Stimulated activated CD8-positive, alpha-beta memory T cell treated with anti-CD3 and anti-CD28 coated beads, Interleukin-12 subunit alpha, Interleukin-12 subunit beta, amount 100 ng/mL, for 24 hours (primary cell): ENCODE results near the gene ARL2.
A peak's percentile ranks its signal among the peaks of the same experiment; 100 is the strongest.
"Not testable (repeated sequence)": the region's sequence is repeated elsewhere in the genome, so short reads cannot be mapped to it uniquely, and the experiment has no call there.

Source experiments
- DNase-seq: peaks from one replicate; pipeline ENCODE4 v3.0.0-alpha.2; 2020; ENCODE audit errors: extremely low read depth

ARL2 gene

DNA sequence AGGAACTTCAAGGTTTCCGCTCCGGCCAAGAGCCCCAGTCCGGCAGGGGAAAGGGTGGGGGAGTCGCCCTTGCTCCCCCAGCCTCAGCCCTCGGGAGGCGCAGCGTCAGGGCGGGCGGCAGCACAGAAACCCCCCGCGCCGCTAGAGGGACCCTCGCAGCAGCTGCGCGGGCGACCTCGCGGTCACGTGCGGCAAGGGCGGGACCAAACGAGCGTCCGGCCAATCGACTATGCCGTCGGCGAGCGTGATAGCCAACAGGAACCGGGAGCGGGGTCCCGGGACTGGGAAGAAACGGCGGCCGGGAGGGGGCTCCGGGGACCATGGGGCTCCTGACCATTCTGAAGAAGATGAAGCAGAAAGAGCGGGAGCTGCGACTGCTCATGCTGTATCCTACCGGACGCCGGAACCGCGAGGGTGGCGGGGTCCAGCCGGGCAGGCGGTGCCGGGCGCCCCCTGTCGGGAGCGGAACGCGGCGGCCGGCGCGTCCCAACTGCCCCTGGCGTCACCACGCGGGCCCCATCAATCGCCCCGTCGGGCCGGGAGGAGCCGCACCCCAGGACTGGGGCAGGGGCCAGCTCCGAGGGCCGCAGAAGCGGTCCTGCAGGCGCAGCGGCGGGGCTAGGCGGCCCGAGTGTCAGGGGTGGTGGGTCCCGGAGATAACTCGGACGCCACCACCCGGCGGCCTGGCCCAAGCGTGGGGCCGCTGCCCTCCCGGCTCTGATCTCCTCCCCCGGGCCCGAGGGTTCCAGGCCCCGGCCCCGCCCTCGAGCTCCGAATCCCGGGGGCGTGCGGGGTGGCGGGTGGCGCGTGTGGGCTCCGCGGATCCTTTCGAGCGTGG lies at the start of gene ARL2:
ARL2 (plus strand) TSS at position 273 of the 838 bp plus-strand sequence; CDS start at position 321, 48 bp downstream.
- peak; percentile 69 for DNase-seq

DNA sequence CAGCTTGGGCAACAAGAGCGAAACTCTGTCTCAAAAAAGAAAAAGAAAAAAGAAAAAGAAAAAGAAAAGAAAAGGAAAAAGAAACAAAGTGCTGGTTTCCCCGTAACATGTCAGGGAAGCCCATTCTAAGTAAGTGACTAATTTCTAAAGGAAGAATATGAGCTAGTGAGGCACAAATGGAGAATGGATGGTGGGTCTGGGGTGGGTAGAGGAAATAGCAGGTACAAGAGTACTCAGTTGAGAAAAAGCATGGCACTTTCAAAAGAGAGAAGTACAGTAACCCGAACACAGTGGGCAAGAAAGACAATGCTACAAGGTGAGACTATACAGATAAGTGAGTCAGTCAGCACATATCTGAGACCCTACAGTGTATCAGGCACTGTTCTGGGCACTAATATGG lies 46.6 kb upstream of the ARL2 start:
- no peak for DNase-seq

DNA sequence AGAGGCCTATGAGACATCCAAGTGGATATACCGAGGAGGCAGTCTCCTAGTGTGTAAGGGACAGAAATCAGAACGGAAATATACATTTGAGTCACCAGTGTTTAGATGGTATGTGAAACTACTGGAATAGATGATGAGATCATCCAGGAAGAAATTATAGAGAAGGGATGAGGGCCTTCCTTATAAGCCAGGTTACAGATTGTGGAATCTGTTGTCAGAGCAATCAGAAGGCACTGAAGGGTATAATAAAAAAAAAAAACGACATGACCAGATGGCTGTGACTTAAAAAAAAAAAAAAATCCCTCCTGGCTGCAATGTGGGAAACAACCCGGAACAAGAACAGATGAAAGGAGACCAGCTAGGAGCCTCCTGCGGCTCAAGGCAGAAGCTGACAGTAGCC lies 44.8 kb upstream of the ARL2 start:
- DNase-seq, result no peak

DNA sequence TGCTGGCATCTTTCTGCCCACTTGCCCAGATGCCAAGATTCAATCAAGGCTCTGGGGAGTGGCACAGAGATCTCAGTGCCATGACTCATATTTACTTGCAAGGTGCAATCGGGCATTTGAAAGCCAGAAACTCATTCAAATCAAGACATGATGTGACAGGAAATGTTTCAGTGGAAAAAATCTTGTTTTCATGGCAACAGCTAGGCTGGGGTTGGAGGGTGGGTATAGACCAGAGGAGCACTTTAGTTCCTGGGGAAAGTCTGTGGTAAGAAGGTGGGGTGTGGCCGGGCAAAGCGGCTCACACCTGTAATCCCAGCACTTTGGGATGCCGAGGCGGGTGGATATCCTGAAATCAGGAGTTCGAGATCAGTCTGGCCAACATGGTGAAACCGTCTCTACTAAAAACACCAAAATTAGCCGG lies 43.2 kb upstream of the ARL2 start:
- no peak for DNase-seq

DNA sequence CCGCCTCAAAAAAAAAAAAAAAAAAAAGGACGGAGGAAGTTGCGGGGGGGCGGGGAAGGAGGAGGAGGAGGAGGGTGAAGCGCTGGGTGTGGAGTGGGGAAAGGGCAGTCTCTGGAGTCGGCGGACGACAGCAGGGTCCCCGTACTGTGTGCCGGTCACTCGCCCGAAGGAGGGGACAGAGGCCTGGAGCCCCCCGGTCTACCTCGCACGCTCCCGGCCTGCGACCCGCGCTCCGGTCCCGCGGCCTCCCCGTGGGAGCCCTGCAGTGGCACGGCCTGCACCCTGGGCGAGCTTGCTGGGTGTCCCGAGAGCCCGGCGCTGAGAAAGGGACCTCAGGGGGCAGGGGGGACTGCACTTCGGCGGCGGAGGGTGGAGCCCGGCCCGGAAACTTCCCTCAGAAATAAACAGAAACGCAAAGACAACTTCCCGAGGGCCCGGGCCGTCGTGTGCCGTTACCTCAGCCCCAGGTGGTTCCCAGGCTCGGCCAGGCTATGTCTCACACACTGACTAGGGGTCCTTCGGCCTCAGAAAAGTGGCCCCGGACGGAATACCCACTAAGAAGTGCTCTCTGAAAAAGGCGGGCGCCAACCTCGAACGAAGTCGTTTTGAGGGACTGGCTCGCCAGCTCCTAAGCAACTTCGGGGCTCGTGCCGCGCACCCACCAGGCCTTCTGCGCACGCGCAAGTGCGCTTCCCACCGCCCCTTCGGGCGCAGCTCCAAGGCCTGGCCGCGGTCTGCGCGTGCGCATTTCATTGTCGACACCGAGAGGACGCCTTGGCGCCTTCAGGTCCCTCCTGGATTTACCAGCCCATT lies 42.3 kb upstream of the ARL2 start, which contains the start of gene MAJIN:
MAJIN (minus strand) TSS at position 688 of the 813 bp plus-strand sequence. CDS start 12,703 bp downstream, outside the sequence.
- DNase-seq, result peak; percentile 70

DNA sequence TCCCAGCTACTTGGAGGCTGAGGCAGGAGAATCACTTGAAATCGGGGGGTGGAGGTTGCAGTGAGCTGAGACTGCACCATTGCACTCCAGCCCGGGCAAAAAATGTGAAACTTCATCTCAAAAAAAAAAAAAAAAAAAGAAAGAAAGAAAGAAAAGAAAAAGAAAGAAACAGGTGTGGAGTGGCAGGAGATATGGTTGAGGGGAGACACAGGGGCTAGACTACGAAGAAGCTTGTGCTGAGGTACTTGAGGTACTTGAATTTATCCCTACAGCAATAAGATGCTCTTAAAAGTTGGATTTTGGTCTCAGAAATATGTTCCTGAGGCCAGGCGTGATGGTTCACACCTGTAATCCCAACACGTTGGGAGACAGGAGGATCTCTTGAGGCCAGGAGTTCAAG lies 39.8 kb upstream of the ARL2 start:
- DNase-seq, result no peak

DNA sequence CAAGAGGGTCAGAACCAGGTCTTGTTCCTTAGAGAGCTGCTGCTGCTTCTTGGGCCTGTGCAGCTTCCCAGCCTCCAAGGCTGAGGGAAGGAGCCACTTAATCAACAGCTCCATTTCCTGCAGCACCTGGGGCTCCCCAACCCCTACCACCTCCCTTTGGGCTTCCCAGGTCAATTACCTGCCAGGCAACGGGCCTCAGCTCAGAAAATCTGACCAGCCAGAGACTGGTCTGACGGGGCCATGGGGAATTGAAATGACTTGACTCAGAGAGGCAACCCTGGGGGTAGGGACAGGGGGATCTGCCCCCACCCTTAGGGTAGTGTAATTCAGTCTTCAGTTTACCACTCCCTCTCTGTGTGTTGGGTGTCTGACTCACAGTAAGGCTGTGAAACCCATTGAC lies 37.3 kb upstream of the ARL2 start:
- no peak for DNase-seq

DNA sequence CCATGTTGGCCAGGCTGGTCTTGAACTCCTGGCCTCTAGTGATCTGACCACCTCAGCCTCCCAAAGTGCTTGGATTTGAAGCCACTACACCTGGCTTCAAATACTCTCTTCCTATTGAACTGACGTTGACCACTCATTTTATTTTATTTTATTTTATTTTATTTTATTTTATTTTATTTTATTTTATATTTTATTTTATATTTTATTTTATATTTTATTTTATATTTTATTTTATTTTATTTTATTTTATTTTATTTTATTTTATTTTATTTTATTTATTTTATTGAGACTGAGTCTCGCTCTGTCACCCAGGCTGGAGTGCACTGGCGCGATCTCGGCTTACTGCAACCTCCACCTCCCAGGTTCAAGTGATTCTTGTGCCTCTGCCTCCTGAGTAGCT lies 30.6 kb upstream of the ARL2 start:
- DNase-seq, result not testable (repeated sequence)

DNA sequence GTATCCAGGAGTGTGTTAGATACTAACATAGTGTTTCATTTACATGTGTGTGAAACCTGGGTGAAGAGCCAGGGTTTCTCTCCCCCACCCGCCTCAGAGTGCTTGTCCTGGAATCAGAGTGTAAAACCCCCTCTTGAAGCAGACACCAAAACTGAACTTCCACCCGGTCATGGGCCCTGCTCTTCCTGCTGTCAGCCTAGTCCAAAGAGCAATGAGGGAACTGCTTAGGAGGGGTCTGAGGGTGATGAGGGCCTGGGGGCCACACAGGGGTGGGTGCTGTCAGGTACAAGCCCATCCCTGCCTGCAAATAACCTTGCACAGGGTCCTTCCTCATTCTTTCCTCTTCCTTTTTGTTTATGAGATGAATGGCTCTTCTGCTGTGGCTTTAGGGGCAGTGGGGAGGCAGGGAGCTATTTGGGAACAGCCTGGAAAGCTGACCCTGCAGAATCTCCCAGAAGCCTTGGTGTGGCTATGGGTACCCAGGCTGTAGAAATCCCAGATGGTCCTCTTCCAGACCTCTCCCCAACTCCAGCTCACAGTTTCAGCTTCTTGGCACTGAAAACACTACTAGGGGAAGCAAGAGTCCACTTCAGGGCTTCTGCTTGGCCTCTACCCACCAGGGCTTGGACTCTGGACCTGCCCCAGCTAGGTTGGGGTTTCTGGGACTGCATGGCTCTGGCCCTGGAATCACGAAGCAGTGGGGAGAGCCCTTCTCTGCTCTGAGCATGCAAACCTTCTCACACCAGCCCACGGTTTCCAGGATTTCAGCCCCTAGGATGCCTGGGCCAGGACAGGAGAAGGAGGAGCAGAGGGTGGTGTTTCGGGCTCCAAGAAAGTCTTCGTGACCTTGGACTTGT lies 25.7 kb upstream of the ARL2 start:
- DNase-seq, result no peak

DNA sequence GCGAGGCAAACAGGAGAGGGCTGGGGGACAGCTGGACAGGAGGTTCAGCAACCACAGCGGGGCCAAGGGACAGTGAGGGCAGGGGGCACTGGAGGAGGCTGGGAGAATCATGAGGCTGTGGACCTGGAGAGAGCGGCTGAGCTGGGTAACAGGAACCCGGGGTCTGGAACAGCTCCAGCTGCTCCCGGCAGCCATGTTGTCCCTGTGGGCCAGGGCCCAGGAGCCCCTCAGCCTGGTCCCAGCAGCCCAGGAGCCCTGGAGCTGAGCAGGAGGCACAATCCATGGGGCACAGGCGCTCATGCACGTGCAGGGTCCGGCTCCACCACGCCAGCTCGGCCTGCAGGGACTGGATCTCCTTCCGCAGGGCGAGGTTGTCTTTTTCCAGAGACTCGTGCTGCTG lies 24.5 kb upstream of the ARL2 start:
- DNase-seq, result no peak

DNA sequence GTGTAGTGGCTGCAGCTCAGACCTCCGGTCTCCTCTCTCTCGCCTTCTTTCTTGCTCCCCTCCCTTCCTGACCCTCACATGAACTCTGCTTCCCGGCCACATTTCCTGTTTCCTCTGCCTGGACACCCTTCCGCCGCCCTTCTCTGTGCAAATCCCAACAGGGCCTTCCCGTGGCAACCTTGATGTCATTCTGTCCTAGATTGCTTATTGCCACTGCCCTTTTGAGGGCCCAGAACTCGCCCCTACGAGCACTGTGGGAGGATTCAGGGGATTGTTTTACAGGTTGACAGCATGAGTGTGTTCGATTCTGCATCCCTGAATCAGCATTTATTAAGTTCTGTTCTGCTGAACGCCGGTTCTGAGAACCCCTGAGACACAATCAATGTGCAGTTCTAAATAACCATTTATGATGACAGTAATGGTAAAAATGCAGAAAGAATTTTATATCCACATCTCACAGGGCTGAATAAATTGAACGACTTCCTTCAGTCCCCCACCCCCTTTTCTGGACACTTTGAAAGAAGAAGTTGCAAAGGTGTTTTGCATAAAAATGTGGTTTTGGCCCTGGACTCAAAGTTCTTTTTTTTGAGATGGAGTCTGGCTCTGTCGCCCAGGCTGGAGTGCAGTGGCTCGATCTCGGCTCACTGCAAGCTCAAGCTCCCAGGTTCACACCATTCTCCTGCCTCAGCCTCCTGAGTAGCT lies 23.6 kb upstream of the ARL2 start:
- DNase-seq, result no peak

DNA sequence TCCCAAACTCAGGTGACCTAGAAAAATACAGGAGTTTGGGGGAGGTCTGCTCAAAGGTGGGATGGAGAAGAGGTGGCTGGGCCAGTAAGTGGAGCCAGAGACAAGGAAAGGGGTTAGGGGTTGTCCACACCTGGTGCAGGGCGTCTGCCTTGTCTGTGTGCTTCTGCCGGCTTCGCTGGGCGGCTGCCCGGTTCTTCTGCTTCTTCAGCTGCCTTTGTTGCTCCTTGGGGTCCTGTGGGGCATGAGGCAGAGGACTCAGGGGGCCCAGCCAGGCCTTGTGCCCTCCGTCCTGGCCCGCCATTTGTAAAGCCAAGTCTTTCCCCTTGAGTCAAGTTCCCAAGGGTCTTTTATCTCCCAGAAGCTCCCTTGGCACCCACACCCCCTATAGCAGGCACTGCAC lies 19.6 kb upstream of the ARL2 start:
- DNase-seq, result no peak

DNA sequence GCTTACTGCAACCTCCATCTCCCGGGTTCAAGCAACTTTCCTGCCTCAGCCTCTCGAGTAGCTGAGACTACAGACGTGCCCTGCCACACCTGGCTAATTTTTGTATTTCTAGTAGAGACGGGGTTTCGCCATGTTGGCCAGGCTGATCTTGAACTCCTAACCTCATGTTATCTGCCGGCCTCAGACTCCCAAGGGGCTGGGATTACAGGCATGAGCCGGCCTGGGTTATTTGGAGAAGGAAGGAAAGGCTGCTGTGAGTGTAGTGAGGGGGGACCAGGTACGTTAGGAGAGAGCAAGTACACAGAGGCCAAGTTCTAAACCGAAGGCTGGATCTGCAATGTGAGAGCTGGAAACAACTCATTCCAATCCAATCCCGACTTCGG lies 17.6 kb upstream of the ARL2 start:
- DNase-seq, result no peak

DNA sequence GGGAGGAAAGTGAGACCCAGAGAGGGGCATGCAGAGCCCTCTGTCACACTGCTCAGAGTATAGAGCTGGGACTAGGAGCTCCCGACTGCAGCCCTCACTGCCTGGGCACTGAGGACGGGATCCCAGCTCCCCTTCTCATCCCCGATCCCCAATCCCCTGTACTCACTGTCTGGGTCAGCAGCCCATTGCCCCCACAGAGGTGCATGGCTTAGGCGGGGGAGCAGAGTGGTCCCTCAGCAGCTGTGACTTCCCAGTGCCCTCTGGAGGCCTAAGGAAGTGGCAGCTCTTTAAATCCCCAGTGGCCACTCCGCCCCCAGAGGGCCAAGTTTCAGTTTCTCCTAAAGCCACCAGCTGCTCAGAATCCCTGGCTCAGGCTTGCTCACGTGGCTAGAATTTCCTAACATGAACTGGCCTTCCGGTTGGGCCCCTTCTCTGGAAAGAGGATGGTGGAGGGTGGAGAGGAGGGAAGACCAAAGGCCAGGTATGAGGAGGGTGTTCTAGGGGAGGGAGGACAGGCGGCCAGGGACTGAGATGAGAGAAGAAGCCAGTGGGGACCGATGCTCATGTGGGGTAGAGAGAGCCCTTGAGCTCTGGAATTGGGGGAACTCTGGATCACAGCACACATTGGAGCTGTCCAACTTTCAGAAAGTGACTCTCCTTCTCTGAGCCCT lies 17.1 kb upstream of the ARL2 start, which contains the start of gene BATF2:
BATF2 (minus strand) TSS at position 262 of the 671 bp plus-strand sequence; CDS start at position 205, 57 bp downstream.
- no peak for DNase-seq

DNA sequence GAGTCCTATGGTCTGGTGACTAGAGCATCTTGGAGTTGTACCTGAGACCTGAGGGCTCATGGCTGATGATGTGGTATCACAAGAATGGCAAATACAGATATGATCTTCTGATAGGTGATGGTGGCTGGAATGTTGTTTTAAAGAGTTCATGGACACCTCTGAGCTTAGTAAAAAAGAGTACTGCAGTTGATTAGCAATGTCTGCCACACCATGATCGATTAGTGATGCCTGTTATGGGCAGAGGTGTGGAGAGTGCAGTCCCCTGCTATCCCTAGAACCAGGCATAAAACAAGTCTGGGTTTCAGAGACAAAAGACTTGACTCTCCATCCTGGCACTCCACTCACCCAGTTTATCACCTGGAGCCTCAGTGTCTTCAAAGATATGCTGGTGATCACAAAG lies 15.8 kb upstream of the ARL2 start:
- no peak for DNase-seq

DNA sequence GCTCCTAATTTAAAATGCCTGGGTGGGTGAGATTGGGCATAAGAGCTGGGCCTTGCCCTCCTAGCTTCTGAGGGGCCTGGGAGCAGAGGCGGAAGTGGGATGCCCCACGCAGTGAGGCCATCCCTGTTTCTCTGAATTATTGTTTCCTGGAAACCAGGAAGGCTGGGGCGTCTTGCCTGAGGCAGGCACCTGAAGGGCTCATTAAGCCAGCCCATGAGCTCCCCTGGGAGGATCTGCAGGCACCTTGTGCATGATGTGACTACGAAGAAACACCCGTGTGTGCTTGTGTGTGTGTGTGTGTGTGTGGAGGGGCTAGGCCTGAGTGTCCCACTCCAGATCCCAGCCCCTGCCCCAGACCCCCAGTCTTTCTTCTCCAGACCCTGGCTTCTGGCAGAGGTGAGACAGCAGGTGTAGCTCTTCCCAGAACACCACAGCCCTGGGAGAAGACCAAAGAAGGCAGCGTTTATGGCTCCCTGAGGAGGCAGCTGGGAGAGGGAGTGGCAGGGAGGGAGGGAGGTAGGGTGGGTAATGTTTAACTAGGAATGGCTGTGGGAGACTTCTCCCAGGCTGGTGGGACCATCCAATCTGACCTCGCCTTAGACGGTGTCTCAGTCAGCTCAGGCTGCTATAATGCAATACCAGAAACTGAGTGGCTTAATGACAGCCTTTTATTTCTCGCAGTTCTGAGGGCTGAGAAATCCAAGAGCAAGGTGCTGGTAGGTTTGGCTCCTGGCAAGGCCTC lies 15.1 kb upstream of the ARL2 start:
- DNase-seq, result no peak

DNA sequence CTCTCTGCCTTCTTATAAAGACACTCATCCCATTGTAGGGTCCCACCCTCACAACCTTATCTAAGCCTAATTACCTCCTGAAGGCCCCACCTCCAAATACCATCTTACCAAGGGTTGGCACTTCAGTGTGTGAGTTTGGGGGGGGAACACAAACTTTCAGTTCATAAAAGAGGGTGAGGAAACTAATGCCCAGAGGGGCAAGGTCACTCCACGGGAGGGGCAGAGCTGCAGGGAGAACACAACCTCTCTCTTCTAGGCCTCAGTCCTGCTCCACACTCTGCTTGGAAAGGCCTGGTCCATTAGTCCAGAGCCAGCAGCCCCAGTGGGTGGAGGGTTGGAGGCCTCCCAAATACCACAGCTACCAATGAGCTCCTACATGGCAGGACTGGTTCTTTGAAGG lies 14.5 kb upstream of the ARL2 start:
- no peak for DNase-seq

DNA sequence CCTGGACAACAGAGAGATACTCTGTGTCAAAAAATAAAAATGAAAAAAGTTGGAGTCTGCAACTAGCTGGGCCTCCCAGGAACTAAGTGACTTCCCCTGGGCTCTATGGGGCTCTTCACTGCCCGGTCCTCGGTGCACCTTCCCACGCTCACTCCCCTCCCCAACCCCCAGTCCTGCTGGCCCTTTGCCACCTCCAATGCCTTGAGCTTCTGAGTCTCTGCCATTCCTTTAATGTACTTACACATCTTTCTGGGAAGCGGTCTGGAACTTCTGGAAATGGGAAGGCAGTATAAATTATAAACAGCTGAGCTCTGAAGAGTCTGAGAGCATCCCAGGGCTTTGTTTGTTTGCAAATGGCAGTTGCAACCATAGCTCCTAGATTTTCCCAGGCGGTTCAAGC lies 11.3 kb upstream of the ARL2 start:
- DNase-seq, result no peak

DNA sequence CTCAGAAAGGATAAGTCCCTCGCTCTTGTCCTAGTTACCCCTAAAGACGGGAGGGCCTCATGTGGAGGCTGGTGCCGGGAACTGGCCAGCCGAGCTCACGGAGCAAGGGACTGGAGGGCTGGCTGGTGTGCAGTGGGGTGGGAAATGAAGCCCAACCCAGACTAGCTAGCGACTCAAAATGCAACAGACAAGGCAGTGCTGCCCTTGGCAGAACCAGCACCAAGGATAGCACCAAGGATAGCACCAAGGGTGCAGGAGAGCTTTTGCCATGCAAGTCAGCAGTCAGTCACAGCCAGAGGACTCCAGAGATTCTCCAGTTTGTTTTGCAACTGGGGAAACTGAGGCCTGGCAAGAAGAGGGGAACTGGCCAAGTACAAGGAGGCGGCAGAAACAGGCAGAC lies 10.7 kb upstream of the ARL2 start:
- DNase-seq, result no peak

DNA sequence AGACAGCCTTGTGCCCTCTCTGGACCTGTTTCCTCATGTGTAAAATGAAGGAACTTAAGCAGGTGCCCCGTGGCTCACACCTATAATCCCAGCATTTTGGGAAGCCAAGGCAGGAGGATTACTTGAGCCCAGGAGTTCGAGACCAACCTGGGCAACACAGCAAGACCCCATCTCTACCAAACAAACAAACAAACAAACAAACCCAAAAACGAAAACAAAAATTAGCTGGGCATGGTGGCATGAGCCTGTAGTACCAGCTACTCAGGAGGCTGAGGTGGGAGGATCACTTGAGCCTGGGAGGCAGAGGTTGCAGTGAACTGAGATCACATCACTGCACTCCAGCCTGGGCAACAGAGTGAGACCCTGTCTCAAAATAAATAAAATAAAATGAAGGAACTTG lies 10.0 kb upstream of the ARL2 start:
- not testable (repeated sequence) for DNase-seq
